GM12878 (cell line): ENCODE results near the gene LIPT1. TPM values are rescaled to one million over a fixed set of nuclear protein-coding genes. Genes with fewer than 3 reads are reported as not detected.

ENCODE experiments used
- ATAC-seq: fragments of 200-7000 bp; cut with Tn5 transposase; 3 replicates; pipeline ENCODE4 v1.9.1; 2020; ENCODE audit warnings: mild to moderate bottlenecking, moderate library complexity
- BruUV-seq: library from RNA; stranded (reverse); fragments of 400-500 nt; replicated peaks from 2 replicates; lab custom pipeline; 2021; lab: Mats Ljungman, UMichigan
- CTCF ChIA-PET: fragments of 300-600 bp; sonication (Branson Sonifier 250); formaldehyde crosslinking; extraction: SDS; loops from one replicate; lab custom pipeline; 2021; ENCODE audit warnings: inconsistent platforms; lab: Yijun Ruan, JAX
- POLR2A ChIA-PET: fragments of 350-600 bp; formaldehyde crosslinking; extraction: SDS; loops from one replicate; lab custom pipeline; 2021; ENCODE audit warnings: inconsistent platforms; lab: Charles Lee
- RAD21 ChIA-PET: fragments of 300-600 bp; sonication (Branson Sonifier 250); formaldehyde crosslinking; loops from one replicate; lab custom pipeline; 2023; ENCODE audit warnings: antibody characterized with exemption; ENCODE audit not compliant: unreplicated experiment; lab: Charles Lee
- SMC1A ChIA-PET: fragments of 300-600 bp; sonication (Branson Sonifier 250); formaldehyde crosslinking; loops from one replicate; lab custom pipeline; 2023; ENCODE audit not compliant: unreplicated experiment, uncharacterized antibody; lab: Charles Lee
- DNase-seq: peaks from one replicate; pipeline ENCODE4 v3.0.0-alpha.2; 2011; ENCODE audit warnings: low read depth, low spot score
- FAIRE-seq: peaks from 3 replicates; lab custom pipeline; 2011; peaks lifted over from hg19 to GRCh38; lab: Jason Lieb, UNC
- H2AFZ ChIP-seq: 2 replicates; pipeline ENCODE4 v1.6.0; 2011; ENCODE audit warnings: low read depth, low read length, control low read depth; ENCODE audit not compliant: control insufficient read depth
- H3K27ac ChIP-seq: 2 replicates; pipeline ENCODE4 v1.5.1; 2011; ENCODE audit warnings: control low read depth; ENCODE audit not compliant: control insufficient read depth, insufficient read depth
- H3K27me3 ChIP-seq, 2 experiments: replicated peaks in 1 of 2; 2 replicates each; pipeline versions ENCODE4 v1.6.0 to v1.6.1; 2011; ENCODE audit warnings: low read length in 1 of 2; ENCODE audit not compliant: control insufficient read depth in 2 of 2, insufficient read depth in 2 of 2
- H3K36me3 ChIP-seq, 2 experiments: 2 replicates each; pipeline ENCODE4 v1.5.1; 2011; ENCODE audit warnings: low read length in 1 of 2; ENCODE audit not compliant: control insufficient read depth in 2 of 2, insufficient read depth in 2 of 2
- H3K4me1 ChIP-seq: 2 replicates; pipeline ENCODE4 v1.6.1; 2011; ENCODE audit warnings: mild to moderate bottlenecking, low read length, moderate library complexity, mixed read lengths; ENCODE audit not compliant: control insufficient read depth, insufficient read depth
- H3K4me2 ChIP-seq: 2 replicates; pipeline ENCODE4 v1.6.0; 2011; ENCODE audit warnings: control low read depth; ENCODE audit not compliant: control insufficient read depth, insufficient read depth
- H3K4me3 ChIP-seq: fragments of 200-600 bp; sonication (generic); 2 replicates; pipeline ENCODE4 v1.5.1; 2016
- H3K79me2 ChIP-seq: 2 replicates; pipeline ENCODE4 v1.6.0; 2011; ENCODE audit warnings: low read length; ENCODE audit not compliant: control insufficient read depth, insufficient read depth
- H3K9ac ChIP-seq: 2 replicates; pipeline ENCODE4 v1.8.0; 2011; ENCODE audit warnings: low read length, control low read depth, mixed read lengths; ENCODE audit not compliant: control insufficient read depth, insufficient read depth
- H3K9me3 ChIP-seq: replicated peaks from 3 replicates; pipeline ENCODE4 v1.5.1; 2011; ENCODE audit warnings: mild to moderate bottlenecking, low read length; ENCODE audit not compliant: control insufficient read depth, insufficient read depth
- H4K20me1 ChIP-seq: 2 replicates; pipeline ENCODE4 v1.6.0; 2011; ENCODE audit not compliant: control insufficient read depth, insufficient read depth
- BHLHE40 ChIP-seq, 2 experiments: fragments of 450-650 bp in 1 of 2; IDR thresholded peaks; 2 replicates each; pipeline ENCODE4 v1.6.1; 2011 to 2017; ENCODE audit warnings: low read depth in 2 of 2, borderline replicate concordance in 1 of 2, improper control_type of control experiment in 1 of 2, low read length in 1 of 2, mild to moderate bottlenecking in 1 of 2
- FOXK2 ChIP-seq: fragments of 450-650 bp; IDR thresholded peaks from 2 replicates; pipeline ENCODE4 v1.6.1; 2017; ENCODE audit warnings: mild to moderate bottlenecking, moderate library complexity
- KLF5 ChIP-seq: fragments of 450-650 bp; IDR thresholded peaks from 2 replicates; pipeline ENCODE4 v1.6.1; 2014; ENCODE audit warnings: mild to moderate bottlenecking; ENCODE audit not compliant: partially characterized antibody
- MEF2B ChIP-seq: fragments of 450-650 bp; IDR thresholded peaks from 2 replicates; pipeline ENCODE4 v1.6.1; 2018; ENCODE audit warnings: mild to moderate bottlenecking, moderate library complexity; ENCODE audit not compliant: partially characterized antibody, poor library complexity, severe bottlenecking
- MTA3 ChIP-seq: IDR thresholded peaks from 2 replicates; pipeline ENCODE4 v1.6.1; 2012; ENCODE audit warnings: low read length, inconsistent platforms, borderline replicate concordance
- PAX5 ChIP-seq: IDR thresholded peaks from 2 replicates; pipeline ENCODE4 v1.6.1; 2011; ENCODE audit warnings: low read depth, low read length, borderline replicate concordance
- RBBP5 ChIP-seq: fragments of 200-600 bp; sonication (generic); conservative IDR thresholded peaks from 2 replicates; pipeline ENCODE4 v1.6.1; 2016
- SREBF1 ChIP-seq: IDR thresholded peaks from 2 replicates; pipeline ENCODE4 v1.6.1; 2012; ENCODE audit warnings: mild to moderate bottlenecking, low read length
- ZNF207 ChIP-seq: fragments of 450-650 bp; IDR thresholded peaks from 2 replicates; pipeline ENCODE4 v1.6.1; 2014; ENCODE audit warnings: antibody characterized with exemption, mild to moderate bottlenecking, borderline replicate concordance
- WGBS: methylation state at CpG from one replicate; pipeline ENCODE4 v1.1.6; 2016; ENCODE audit warnings: low lambda C conversion rate; ENCODE audit not compliant: insufficient replicate concordance, insufficient coverage; ENCODE audit errors: missing lambda C conversion rate; 5-methylcytosine and 5-hydroxymethylcytosine counted together
- in situ Hi-C: fragments of 300-500 bp; cut with MboI; formaldehyde crosslinking; loops from 9 replicates; pipeline ENCODE4 v1.14.3; 2018; ENCODE audit warnings: mixed read lengths
- intact Hi-C: fragments of 100-400 bp; cut with micrococcal nuclease; formaldehyde crosslinking; loops from one replicate; pipeline ENCODE4 v1.14.2; 2022; ENCODE audit not compliant: unreplicated experiment
- polyA plus RNA-seq, 11 experiments: library from polyadenylated mRNA; depleted of rRNA in 4 of 11; unstranded in 6 of 11; stranded (reverse) in 5 of 11; fragments of >200 nt; fragmentation: Nextera tagmentation in 4 of 11; fragmentation: Illumina TruSeq in 1 of 11; extraction: Ambion mirVana in 4 of 11; extraction: Trizol in 1 of 11; gene quantifications; 1 replicate in 1 of 11; 2 replicates in 10 of 11; pipeline versions ENCODE4 v1.2.1 to v1.2.3, GENCODE V29; 2011 to 2016; ENCODE audit warnings: inconsistent platforms in 2 of 11, missing spikeins in 2 of 11, low read depth in 1 of 11
- total RNA-seq, 4 experiments: library from RNA; depleted of rRNA in 3 of 4; stranded (reverse); fragments of >200 nt in 3 of 4; fragmentation: Illumina TruSeq in 1 of 4; extraction: Trizol in 1 of 4; gene quantifications; 2 replicates each; pipeline versions ENCODE4 v1.2.1 to v1.2.3, GENCODE V29; 2013 to 2021
- TF ChIP-seq, protein P1 (sequence below): fragments of 450-650 bp; IDR thresholded peaks from 2 replicates; pipeline ENCODE4 v1.6.1; 2017; ENCODE audit warnings: mild to moderate bottlenecking, moderate library complexity
- TF ChIP-seq, protein P2 (sequence below): fragments of 450-650 bp; IDR thresholded peaks from 2 replicates; pipeline ENCODE4 v1.6.1; 2017; ENCODE audit warnings: mild to moderate bottlenecking, moderate library complexity

The LIPT1 gene
- total and polyA plus RNA-seq, 10 of the 15 experiments (the other 5 are each of a cell fraction or from before 2014, with no cell fraction given), result 8.0 to 15.5 (median 10.9) TPM

DNA sequence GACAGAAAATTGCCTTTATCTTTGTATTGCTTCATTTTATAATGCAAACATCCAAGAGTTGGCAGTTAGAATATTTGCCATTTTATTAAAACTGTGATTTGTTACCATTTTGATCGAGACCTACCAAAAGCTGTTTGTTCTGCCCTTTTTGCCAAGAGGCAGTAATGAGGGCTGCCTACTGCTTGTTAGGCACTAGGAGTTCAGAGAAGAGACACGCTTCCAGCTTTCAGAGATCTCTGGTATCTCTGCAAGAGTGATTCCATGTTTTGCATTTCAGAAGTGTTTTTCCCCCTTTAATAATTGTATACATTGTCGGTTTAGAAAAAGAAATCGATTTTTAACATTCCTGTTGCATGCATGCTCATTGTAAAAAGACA lies 26.8 kb downstream of the LIPT1 start:
- CTCF ChIA-PET, result interaction anchor here (0.7 to 2.4 kb wide), 3 partner anchors 14 to 154 kb away, joined by 4 to 10 read pairs (median 4); partner anchors contain the start of genes LIPT1 and TSGA10
- POLR2A ChIA-PET, result interaction anchor here (0.6 kb wide), 1 partner anchor 269 kb away, joined by 5 read pairs; no protein-coding TSS in a partner anchor
- intact Hi-C loops, result loop anchor here (1.0 to 5.0 kb wide), 4 partner anchors 39 to 306 kb away; partner anchors contain the start of genes C2orf15 and TXNDC9
- TF ChIP-seq, protein P1, sequence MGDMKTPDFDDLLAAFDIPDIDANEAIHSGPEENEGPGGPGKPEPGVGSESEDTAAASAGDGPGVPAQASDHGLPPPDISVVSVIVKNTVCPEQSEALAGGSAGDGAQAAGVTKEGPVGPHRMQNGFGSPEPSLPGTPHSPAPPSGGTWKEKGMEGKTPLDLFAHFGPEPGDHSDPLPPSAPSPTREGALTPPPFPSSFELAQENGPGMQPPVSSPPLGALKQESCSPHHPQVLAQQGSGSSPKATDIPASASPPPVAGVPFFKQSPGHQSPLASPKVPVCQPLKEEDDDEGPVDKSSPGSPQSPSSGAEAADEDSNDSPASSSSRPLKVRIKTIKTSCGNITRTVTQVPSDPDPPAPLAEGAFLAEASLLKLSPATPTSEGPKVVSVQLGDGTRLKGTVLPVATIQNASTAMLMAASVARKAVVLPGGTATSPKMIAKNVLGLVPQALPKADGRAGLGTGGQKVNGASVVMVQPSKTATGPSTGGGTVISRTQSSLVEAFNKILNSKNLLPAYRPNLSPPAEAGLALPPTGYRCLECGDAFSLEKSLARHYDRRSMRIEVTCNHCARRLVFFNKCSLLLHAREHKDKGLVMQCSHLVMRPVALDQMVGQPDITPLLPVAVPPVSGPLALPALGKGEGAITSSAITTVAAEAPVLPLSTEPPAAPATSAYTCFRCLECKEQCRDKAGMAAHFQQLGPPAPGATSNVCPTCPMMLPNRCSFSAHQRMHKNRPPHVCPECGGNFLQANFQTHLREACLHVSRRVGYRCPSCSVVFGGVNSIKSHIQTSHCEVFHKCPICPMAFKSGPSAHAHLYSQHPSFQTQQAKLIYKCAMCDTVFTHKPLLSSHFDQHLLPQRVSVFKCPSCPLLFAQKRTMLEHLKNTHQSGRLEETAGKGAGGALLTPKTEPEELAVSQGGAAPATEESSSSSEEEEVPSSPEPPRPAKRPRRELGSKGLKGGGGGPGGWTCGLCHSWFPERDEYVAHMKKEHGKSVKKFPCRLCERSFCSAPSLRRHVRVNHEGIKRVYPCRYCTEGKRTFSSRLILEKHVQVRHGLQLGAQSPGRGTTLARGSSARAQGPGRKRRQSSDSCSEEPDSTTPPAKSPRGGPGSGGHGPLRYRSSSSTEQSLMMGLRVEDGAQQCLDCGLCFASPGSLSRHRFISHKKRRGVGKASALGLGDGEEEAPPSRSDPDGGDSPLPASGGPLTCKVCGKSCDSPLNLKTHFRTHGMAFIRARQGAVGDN, result no peak
- TF ChIP-seq MTA3 (no peak), MEF2B (no peak), PAX5 (no peak), FOXK2 (no peak), RBBP5 (no peak), BHLHE40 (IDR thresholded peaks at IDR 0.05; ENCODE audit: borderline replicate concordance in 1 of 2, low read depth in 2 of 2, low read length in 1 of 2) (no peak), ZNF207 (no peak), KLF5 (no peak), SREBF1 (no peak)
- TF ChIP-seq, protein P2, sequence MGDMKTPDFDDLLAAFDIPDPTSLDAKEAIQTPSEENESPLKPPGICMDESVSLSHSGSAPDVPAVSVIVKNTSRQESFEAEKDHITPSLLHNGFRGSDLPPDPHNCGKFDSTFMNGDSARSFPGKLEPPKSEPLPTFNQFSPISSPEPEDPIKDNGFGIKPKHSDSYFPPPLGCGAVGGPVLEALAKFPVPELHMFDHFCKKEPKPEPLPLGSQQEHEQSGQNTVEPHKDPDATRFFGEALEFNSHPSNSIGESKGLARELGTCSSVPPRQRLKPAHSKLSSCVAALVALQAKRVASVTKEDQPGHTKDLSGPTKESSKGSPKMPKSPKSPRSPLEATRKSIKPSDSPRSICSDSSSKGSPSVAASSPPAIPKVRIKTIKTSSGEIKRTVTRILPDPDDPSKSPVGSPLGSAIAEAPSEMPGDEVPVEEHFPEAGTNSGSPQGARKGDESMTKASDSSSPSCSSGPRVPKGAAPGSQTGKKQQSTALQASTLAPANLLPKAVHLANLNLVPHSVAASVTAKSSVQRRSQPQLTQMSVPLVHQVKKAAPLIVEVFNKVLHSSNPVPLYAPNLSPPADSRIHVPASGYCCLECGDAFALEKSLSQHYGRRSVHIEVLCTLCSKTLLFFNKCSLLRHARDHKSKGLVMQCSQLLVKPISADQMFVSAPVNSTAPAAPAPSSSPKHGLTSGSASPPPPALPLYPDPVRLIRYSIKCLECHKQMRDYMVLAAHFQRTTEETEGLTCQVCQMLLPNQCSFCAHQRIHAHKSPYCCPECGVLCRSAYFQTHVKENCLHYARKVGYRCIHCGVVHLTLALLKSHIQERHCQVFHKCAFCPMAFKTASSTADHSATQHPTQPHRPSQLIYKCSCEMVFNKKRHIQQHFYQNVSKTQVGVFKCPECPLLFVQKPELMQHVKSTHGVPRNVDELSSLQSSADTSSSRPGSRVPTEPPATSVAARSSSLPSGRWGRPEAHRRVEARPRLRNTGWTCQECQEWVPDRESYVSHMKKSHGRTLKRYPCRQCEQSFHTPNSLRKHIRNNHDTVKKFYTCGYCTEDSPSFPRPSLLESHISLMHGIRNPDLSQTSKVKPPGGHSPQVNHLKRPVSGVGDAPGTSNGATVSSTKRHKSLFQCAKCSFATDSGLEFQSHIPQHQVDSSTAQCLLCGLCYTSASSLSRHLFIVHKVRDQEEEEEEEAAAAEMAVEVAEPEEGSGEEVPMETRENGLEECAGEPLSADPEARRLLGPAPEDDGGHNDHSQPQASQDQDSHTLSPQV, result no peak
- in situ Hi-C loops, result loop anchor here (25.0 kb wide), 1 partner anchor 306 kb away; the partner anchor contains the start of gene REV1
- no TSS peak for BruUV-seq
- peak overlapping the region; percentile 83 for H3K27ac ChIP-seq
- H3K4me2 ChIP-seq, result peak overlapping the region; percentile 81
- H3K79me2 ChIP-seq, result peaks cover 60% of the 10 kb centered on the region
- peak overlapping the region; percentile 99; the same call in 1 of the 2 replicates for H2AFZ ChIP-seq
- SMC1A ChIA-PET, result interaction anchor here (1.9 kb wide), 1 partner anchor 154 kb away, joined by 7 read pairs; no protein-coding TSS in a partner anchor
- no peaks in the 10 kb centered on the region for H3K27me3 ChIP-seq
- DNase-seq (no peak), ATAC-seq (no peak; the same call in 2 of the 3 replicates), FAIRE-seq (no peak)
- 0 out of 4 replicates have a peak, but pooled peaks cover 0 to 3% of the 10 kb centered on the region in 2 experiments for H3K36me3 ChIP-seq
- no peaks in the 10 kb centered on the region; the same call in 1 of the 2 replicates for H3K4me1 ChIP-seq
- RAD21 ChIA-PET, result interaction anchor here (0.6 to 2.7 kb wide), 2 partner anchors 40 to 263 kb away, joined by 3 to 13 read pairs; partner anchors contain the start of gene C2orf15
- H3K9me3 ChIP-seq, result no peaks in the 10 kb centered on the region
- H3K4me3 ChIP-seq, result peak overlapping the region; percentile 95
- peak overlapping the region; percentile 96 for H3K9ac ChIP-seq
- no peaks in the 10 kb centered on the region for H4K20me1 ChIP-seq
- WGBS, result 21% methylated on average over 4 of the region's 4 CpGs
